Small intestine (tissue), 7 donors: ENCODE data around the gene ZDHHC18. TPM values are rescaled to one million over a fixed set of nuclear protein-coding genes. Genes with fewer than 3 reads are reported as not detected.
A peak's percentile ranks its signal among the peaks of the same experiment; 100 is the strongest.

Experiments used
- DNase-seq, 2 donors: peaks; one replicate each; pipeline versions ENCODE4 v3.0.0 to v3.0.0-alpha.2; 2013
- FAIRE-seq: peaks from 2 replicates; lab custom pipeline; 2012; peaks lifted over from hg19 to GRCh38; lab: Jason Lieb, UNC
- H3K27ac ChIP-seq, 3 donors: one replicate each; pipeline ENCODE4 v1.5.1; 2013; ENCODE audit warnings: low read length in 2 of 3, mild to moderate bottlenecking in 2 of 3, control low read depth in 1 of 3, inconsistent platforms in 1 of 3, low read depth in 1 of 3, moderate library complexity in 1 of 3
- H3K27me3 ChIP-seq, 3 donors: one replicate each; pipeline ENCODE4 v1.6.1; 2013; ENCODE audit warnings: low read length in 3 of 3, inconsistent platforms in 1 of 3; ENCODE audit not compliant: control insufficient read depth in 3 of 3, insufficient read depth in 3 of 3
- H3K36me3 ChIP-seq, 3 donors: one replicate each; pipeline ENCODE4 v1.6.1; 2013; ENCODE audit warnings: low read length in 3 of 3, inconsistent platforms in 1 of 3, low read depth in 1 of 3, mild to moderate bottlenecking in 1 of 3, moderate library complexity in 1 of 3; ENCODE audit not compliant: control insufficient read depth in 3 of 3, insufficient read depth in 2 of 3
- H3K4me1 ChIP-seq, 3 donors: one replicate each; pipeline ENCODE4 v1.6.1; 2013; ENCODE audit warnings: low read length in 2 of 3, inconsistent platforms in 1 of 3, low read depth in 1 of 3, mild to moderate bottlenecking in 1 of 3, moderate library complexity in 1 of 3; ENCODE audit not compliant: control insufficient read depth in 3 of 3, insufficient read depth in 2 of 3
- H3K4me3 ChIP-seq, 3 donors: one replicate each; pipeline ENCODE4 v1.5.1; 2013; ENCODE audit warnings: low read length in 3 of 3, control low read depth in 1 of 3, inconsistent platforms in 1 of 3, low read depth in 1 of 3, mild to moderate bottlenecking in 1 of 3, moderate library complexity in 1 of 3
- H3K9me3 ChIP-seq, 2 donors: one replicate each; pipeline ENCODE4 v1.6.1; 2013; ENCODE audit warnings: low read depth in 1 of 2, low read length in 1 of 2; ENCODE audit not compliant: control insufficient read depth in 2 of 2, insufficient read depth in 1 of 2
- WGBS, 3 donors: extraction: QIAGEN DNeasy Blood & Tissue Kit; methylation state at CpG; one replicate each; pipeline ENCODE4 v1.1.7; 2013; 5-methylcytosine and 5-hydroxymethylcytosine counted together
- polyA plus RNA-seq, 4 donors: library from polyadenylated mRNA; stranded (reverse) in 3 of 4; unstranded in 1 of 4; fragments of 200-250 nt in 3 of 4; fragments of 120-200 nt in 1 of 4; gene quantifications; one replicate each; pipeline versions ENCODE4 v1.2.1 to v1.2.3, GENCODE V29; 2013
- donor health status: healthy with polysubstance abuse.
- donor health status: control.
- donor health status: control.
- donor health status: Bipolar disorder and iron deficiency.
- donor health status: healthy.

Gene ZDHHC18
- polyA plus RNA-seq, 4 donors: 7.2 to 15.7 (median 9.2) TPM

GRCh38 chr1:26820784-26821269 lies 5.7 kb upstream of the ZDHHC18 start:
- no peak for FAIRE-seq

DNA sequence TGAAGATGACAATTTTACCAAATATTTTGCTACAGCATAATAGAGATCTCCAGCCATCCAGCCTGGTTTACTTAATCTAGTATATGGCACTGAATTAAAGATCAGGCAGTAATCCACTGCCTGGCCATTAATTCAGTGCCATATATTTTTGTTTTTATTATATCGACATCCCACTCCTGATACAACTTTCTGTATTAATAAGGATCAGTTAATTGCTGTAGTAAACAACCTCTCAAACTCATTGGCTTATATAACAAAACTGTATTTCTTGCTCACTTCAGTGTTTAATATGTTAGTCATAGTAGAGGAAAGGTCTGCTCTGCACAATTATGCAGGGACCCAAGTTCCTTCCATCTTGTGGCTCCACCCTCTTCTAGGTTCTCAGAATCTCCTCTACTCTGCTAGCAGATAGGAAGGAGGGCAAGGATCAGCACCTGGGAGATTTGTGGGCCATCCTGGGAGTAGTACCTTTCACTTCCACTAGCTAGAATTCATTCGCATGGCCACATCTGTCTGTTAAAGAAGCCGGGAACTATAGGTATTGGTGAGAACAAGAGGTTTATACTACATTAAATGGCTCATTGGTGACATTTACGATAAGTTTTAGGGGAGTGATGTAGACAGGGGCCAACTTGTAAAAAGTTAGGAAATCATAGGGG lies 3.6 kb upstream of the ZDHHC18 start:
- WGBS, 3 donors: 93 to 99% (median 96%) methylated on average over 4 of the region's 4 CpGs
- Histone ChIP-seq H3K27ac (no peak overlapping the region), H3K27me3 (no peaks in the 10 kb centered on the region), H3K4me1 (peaks cover 4 to 12% (median 6%) of the 10 kb centered on the region in 3 donors), H3K36me3 (no peaks in the 10 kb centered on the region), H3K9me3 (no peaks in the 10 kb centered on the region), H3K4me3 (no peak overlapping the region)
- DNase-seq (peak in 1 of 2 donors; percentile 25), FAIRE-seq (no peak)

More at GRCh38 chr1:26820784-26821269, 5.7 kb upstream of the ZDHHC18 start:
- 48 to 56% (median 53%) methylated on average over 4 of the region's 4 CpGs for WGBS, 3 donors
- Histone ChIP-seq H3K27me3 (no peaks in the 10 kb centered on the region), H3K9me3 (no peaks in the 10 kb centered on the region), H3K36me3 (no peaks in the 10 kb centered on the region), H3K4me1 (peaks cover 0 to 1% (median 0%) of the 10 kb centered on the region in 3 donors), H3K27ac (peak overlapping the region in 1 of 3 donors; percentile 3), H3K4me3 (no peak overlapping the region)
- DNase-seq: peak in 1 of 2 donors; percentile 37

GRCh38 chr1:26824731-26825130 lies 1.8 kb upstream of the ZDHHC18 start:
- no peak overlapping the region for H3K4me3 ChIP-seq
- H3K9me3 ChIP-seq: no peaks in the 10 kb centered on the region
- FAIRE-seq: no peak
- 29 to 75% (median 48%) methylated on average over 3 of the region's 3 CpGs for WGBS, 3 donors
- H3K36me3 ChIP-seq: peaks cover 0 to 11% (median 0%) of the 10 kb centered on the region in 3 donors
- H3K27ac ChIP-seq: no peak overlapping the region
- DNase-seq: peak in 1 of 2 donors; percentile 57
- peaks cover 5 to 16% (median 11%) of the 10 kb centered on the region in 3 donors for H3K4me1 ChIP-seq
- H3K27me3 ChIP-seq: no peaks in the 10 kb centered on the region

DNA sequence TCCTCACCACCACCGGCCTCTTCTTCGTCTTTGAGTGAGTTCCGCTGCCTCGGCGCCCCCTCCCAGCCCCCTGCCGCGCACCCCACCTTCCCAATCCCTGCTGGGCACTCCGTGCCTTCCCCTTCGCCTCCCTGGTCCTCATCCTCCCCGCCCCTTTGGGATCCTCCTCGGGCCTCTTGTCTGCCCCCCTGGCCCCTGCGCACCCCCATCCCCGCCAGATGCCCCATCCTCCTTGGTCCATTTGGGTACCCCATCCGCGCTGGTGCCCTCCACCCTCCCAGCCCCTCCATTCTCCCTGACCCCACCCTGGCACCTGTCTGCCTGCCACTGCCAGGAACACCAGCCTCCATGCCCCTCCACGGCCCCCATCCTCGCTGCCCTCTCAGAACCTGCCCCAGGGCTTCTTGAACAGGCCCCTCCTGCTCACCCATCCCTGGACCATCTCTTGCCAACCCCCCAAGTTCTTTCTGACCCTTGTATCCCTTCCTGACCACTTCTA lies 667 bp downstream of the ZDHHC18 start:
- Histone ChIP-seq H3K36me3 (peaks cover 0 to 24% (median 0%) of the 10 kb centered on the region in 3 donors), H3K4me1 (peaks cover 5 to 16% (median 11%) of the 10 kb centered on the region in 3 donors), H3K27ac (peak overlapping the region in 2 of 3 donors; percentile 39 to 71), H3K27me3 (no peaks in the 10 kb centered on the region), H3K4me3 (peak overlapping the region; percentile 59 to 83 (median 83)), H3K9me3 (no peaks in the 10 kb centered on the region)
- WGBS, 3 donors: 2 to 3% (median 2%) methylated on average over 15 to 17 of the region's 17 CpGs
- DNase-seq: no peak
- FAIRE-seq: no peak

- Histone ChIP-seq H3K4me3 (peak overlapping the region in 2 of 3 donors; percentile 59 to 83), H3K36me3 (peaks cover 2 to 29% (median 2%) of the 10 kb centered on the region in 3 donors), H3K4me1 (peaks cover 5 to 16% (median 11%) of the 10 kb centered on the region in 3 donors), H3K27ac (peak overlapping the region in 1 of 3 donors; percentile 39), H3K9me3 (no peaks in the 10 kb centered on the region), H3K27me3 (no peaks in the 10 kb centered on the region)
- FAIRE-seq (no peak), DNase-seq (no peak)
- WGBS, 3 donors: 42 to 54% (median 49%) methylated on average over 11 of the region's 11 CpGs
Observed at GRCh38 chr1:26827663-26828062, 1.2 kb downstream of the ZDHHC18 start.

- WGBS, 3 donors: 46 to 70% (median 48%) methylated on average over 4 of the region's 4 CpGs
- no peaks in the 10 kb centered on the region for H3K9me3 ChIP-seq
- H3K36me3 ChIP-seq: peaks cover 2 to 35% (median 4%) of the 10 kb centered on the region in 3 donors
- no peak overlapping the region for H3K4me3 ChIP-seq
- H3K4me1 ChIP-seq: peaks cover 5 to 16% (median 11%) of the 10 kb centered on the region in 3 donors
- H3K27ac ChIP-seq: peak overlapping the region in 1 of 3 donors; percentile 62
- DNase-seq (no peak), FAIRE-seq (no peak)
- no peaks in the 10 kb centered on the region for H3K27me3 ChIP-seq
Observed at GRCh38 chr1:26828411-26828991, 2.0 kb downstream of the ZDHHC18 start.

DNA sequence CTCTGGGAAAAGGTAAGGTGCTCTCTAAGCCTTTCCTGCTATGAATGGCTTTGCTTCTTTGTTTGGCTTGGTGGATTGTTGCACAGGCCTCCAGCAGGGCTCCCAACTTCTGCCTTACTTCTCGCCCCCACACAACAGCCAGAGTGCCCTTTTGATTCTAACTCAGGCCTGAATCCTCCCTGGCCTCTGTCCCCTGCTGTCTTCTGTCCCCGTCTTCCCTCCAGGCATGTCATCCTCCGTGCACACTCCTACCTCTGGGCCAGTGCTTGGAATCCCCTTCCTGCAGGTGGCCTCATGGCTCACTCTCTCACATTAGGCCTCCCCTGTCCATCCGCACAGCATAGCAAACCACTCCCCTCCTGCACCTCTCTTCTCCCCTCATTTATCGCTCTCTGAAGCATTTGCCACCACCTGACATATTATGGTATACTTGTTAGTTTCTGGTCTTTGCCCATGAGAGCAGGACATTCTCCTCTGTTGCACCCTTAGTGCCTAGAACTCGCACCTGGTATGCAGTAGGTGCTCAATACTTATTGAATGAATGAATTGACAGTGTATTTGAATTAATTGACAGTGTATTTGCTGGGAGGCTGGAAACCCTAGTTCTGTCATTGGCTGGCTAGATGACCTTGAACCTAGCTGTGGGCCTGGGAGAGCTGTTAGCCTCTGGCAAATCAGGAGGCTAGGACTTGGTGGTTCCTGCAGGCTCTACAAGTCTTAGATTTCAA lies 2.9 kb downstream of the ZDHHC18 start:
- WGBS, 3 donors: 86% methylated on average over 6 of the region's 6 CpGs
- H3K9me3 ChIP-seq: no peaks in the 10 kb centered on the region
- no peak for DNase-seq
- peaks cover 5 to 16% (median 11%) of the 10 kb centered on the region in 3 donors for H3K4me1 ChIP-seq
- no peaks in the 10 kb centered on the region for H3K27me3 ChIP-seq
- peaks cover 6 to 43% (median 8%) of the 10 kb centered on the region in 3 donors for H3K36me3 ChIP-seq
- no peak for FAIRE-seq
- H3K27ac ChIP-seq: peak overlapping the region in 1 of 3 donors; percentile 7
- H3K4me3 ChIP-seq: no peak overlapping the region

DNA sequence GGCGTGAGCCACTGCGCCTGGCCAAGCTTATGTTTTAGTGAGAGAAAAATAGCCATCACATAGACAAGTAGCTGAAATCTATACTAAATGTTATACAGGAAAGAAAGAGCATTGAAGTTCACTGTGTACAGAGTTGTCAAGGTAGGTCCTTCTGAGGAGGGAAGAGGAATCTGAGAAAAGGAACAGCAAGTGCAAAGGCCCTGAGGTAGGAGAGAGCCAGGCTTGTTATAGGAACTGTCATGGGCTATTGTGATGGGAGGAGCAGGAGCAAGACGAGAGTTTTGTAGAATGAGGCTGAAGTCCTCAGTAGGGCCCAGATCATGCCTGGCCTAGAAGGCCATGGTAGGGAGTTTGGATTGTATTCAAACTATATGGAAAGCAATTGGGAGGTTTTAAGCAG lies 4.6 kb downstream of the ZDHHC18 start:
- peaks cover 8 to 58% (median 9%) of the 10 kb centered on the region in 3 donors for H3K36me3 ChIP-seq
- 94 to 95% (median 95%) methylated on average over 3 of the region's 3 CpGs for WGBS, 3 donors
- no peaks in the 10 kb centered on the region for H3K9me3 ChIP-seq
- FAIRE-seq: no peak
- DNase-seq: no peak
- H3K4me3 ChIP-seq: no peak overlapping the region
- peaks cover 4 to 13% (median 9%) of the 10 kb centered on the region in 3 donors for H3K4me1 ChIP-seq
- peak overlapping the region in 1 of 3 donors; percentile 11 for H3K27ac ChIP-seq
- H3K27me3 ChIP-seq: no peaks in the 10 kb centered on the region
